SKM-1 (cell line): ENCODE data around the gene TBC1D1.
A peak's percentile ranks its signal among the peaks of the same experiment; 100 is the strongest.
"Not testable (repeated sequence)": the region's sequence is repeated elsewhere in the genome, so short reads cannot be mapped to it uniquely, and the experiment has no call there.

Experiments
- DNase-seq: peaks from one replicate; lab custom pipeline; 2025; ENCODE audit not compliant: unreplicated experiment; lab: John Stamatoyannopoulos, UW

TBC1D1 gene

GRCh38 chr4:38009949-38010348 is 119.1 kb downstream of the TBC1D1 start:
- no peak for DNase-seq

GRCh38 chr4:38011511-38012162 is 120.8 kb downstream of the TBC1D1 start:
- DNase-seq, result no peak

- no peak for DNase-seq
Measured at GRCh38 chr4:38013461-38014366, 122.8 kb downstream of the TBC1D1 start.

DNA sequence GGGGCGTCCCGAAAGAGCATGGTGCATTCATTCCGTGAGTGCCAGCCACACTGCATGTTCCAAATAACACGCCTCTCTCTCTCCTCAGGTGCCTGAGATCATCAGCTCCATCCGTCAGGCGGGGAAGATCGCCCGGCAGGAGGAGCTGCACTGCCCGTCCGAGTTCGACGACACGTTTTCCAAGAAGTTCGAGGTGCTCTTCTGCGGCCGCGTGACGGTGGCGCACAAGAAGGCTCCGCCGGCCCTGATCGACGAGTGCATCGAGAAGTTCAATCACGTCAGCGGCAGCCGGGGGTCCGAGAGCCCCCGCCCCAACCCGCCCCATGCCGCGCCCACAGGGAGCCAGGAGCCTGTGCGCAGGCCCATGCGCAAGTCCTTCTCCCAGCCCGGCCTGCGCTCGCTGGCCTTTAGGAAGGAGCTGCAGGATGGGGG is 123.6 kb downstream of the TBC1D1 start:
- no peak for DNase-seq

- DNase-seq, result no peak
Measured at GRCh38 chr4:38015886-38016515, 125.1 kb downstream of the TBC1D1 start.

GRCh38 chr4:38016698-38017097 is 125.8 kb downstream of the TBC1D1 start:
- DNase-seq, result no peak

DNA sequence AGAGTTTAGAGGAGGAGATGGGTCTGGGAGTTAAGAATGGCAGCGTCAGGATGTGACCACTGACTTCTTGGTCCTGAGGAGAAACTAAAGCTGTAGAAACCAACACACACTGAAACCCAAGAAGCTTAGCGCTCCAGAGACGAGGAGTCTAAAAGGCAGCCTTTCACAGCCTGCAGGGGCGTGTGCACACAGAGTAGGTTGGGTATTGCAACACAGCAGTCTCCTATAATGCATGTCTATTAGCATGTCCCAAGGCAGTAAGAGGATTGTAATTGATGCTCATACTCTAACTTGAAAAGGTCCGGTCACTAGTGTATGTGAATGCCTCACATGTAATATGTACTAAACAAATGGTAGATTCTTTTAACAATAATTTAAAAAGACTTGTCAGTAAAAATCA is 126.7 kb downstream of the TBC1D1 start:
- no peak for DNase-seq

DNA sequence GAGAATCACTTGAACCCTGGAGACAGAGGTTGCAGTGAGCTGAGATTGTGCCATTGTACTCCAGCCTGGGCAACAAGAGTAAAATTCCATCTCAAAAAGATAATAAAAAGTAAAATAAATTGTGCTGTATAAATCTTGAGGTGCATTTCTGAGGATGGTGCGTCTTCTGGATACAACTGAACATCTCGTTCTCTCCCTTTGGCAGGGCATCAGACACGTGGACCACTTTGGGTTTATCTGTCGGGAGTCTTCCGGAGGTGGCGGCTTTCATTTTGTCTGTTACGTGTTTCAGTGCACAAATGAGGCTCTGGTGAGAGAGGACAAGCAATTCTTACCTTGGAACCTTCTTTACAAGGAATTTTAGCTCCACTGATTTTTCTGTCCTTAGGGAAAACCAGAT is 129.5 kb downstream of the TBC1D1 start:
- DNase-seq, result no peak

- DNase-seq, result not testable (repeated sequence)
Measured at GRCh38 chr4:38020961-38021360, 130.1 kb downstream of the TBC1D1 start.

DNA sequence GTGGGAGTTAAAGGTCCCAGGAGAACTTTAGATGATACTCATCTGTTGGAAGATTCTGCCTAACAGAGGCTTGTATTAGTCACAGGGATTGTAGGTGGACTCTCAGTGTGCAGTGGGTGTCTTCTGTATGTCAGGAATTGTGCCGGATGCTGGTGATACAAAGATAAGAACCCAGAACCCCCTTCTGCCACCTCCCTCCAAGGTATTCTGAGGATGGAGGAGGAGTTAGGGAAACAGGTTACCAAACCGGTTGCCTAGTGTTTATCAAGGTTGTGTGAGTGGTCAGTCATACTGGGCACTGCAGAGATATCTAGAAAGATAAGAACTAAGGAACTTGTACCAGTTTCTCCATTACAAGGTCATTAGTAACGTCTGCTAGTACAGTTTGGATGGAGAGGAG is 130.9 kb downstream of the TBC1D1 start:
- no peak for DNase-seq

DNA sequence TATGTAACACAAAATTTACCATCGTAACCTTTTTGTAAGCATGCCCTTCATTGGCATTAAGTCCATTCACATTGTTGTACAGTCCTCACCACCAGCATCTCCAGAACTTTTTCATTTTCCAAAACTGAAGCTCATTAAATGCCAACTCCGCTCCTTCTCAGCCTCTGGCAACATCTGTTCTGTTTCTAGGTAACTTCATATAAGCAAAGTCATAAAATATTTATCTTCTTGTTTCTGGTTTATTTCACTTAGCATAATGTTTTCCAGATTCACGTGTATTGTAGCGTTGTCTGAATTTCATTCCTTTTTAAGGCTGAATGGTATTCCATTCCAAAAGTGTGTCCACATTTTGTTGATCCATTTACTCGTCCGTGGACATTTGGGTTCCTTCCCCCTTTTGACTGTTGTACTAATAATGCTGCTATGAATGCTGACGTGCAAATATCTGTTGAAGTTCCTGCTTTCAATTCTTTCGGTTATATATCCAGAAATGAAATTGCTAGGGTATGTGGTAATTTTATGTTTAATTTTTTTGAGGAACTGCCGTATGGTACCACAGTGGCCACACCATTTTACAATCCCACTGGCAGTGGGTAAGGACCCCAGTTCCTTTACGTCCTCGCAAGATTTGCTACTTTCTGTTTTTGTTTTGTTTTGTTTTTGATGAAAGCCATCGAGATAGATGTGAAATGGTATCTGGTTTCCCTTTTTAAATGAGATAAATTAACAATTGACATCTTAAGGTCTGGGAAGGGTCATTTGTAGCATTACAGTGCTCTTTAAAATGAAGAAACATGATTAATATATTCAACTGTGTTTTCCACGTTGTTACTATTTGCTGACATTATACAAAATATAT is 132.7 kb downstream of the TBC1D1 start:
- no peak for DNase-seq

- DNase-seq, result no peak
Measured at GRCh38 chr4:38024206-38024509, 133.3 kb downstream of the TBC1D1 start.

DNA sequence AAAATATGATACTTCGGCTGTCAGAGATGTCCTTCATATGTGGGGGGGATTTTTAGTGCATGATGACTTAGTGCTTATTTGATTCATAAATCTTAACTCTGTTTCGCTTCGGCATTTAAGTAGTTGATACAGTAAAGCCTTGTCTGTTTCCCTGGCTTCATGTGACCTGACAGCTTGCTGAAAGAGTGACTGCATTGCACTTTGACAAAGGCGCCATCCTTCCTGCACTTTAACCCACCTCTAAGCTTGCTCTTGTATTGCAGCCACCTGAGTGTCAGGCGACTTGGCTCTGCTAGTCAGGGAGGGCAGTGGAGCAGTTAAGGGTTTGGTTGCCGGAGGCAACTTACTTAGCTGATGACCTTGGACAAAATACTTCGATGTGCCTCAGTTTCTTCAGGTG is 134.8 kb downstream of the TBC1D1 start:
- no peak for DNase-seq

GRCh38 chr4:38026158-38026740 is 135.4 kb downstream of the TBC1D1 start:
- DNase-seq, result no peak

DNA sequence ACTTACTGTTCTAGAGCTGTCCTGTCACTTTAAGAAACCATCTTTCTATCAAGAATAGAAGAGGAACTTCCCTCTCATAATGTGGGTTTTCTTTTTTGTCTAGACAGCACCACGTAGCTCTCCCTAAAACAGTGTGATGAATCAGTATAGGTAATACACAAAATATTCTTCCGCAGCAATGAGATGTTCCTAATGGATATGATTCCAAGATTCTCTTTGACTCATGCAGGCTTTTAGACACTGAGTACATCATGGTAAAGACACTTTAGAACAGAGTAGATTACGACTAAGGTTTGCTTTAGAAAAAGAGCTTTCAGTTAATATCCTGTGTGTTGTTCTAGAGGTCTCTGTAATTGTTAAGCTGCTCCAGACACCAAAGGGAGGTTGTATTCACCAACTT is 139.1 kb downstream of the TBC1D1 start:
- DNase-seq, result no peak

DNA sequence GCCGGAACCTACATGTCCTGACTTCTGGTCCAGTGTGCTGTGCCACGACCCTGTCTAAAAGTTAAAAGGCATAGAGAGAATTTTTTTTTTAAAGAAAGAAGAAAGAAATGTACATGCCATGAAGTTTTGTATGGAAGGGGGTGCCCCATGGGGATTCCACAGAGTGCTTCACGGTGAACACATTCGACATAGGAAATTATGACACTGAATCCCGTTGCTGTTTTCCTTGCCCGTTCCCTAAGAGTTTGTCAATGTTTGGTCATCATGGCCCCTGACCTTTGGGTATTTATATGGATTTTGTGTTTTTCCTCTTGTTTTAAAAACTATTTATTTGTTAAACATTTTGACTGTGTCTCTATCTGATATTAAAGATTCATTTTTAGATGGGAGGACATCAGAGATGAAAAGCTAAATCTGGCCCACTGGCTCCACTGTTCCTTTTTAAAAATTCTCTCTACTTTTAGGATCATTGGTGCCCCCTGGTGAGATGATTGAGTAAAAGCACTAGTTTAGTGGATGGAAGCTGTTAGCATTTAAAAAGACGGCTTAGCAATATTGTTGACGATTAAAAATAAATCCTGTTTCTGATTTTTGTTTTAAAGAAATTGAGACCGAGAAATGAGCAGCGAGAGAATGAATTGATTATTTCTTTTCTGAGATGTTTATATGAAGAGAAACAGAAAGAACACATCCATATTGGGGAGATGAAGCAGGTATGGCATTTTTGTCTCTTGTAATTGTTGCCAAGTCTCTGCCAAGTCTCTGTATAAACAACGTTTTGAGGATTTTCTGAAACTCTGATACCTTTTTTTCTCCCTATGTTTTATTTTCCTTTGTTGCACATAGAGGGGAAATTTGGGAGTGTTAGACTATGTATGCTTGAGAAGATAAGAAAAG is 144.3 kb downstream of the TBC1D1 start:
- peak; percentile 59 for DNase-seq

GRCh38 chr4:38036548-38036947 is 145.7 kb downstream of the TBC1D1 start:
- DNase-seq, result no peak

DNA sequence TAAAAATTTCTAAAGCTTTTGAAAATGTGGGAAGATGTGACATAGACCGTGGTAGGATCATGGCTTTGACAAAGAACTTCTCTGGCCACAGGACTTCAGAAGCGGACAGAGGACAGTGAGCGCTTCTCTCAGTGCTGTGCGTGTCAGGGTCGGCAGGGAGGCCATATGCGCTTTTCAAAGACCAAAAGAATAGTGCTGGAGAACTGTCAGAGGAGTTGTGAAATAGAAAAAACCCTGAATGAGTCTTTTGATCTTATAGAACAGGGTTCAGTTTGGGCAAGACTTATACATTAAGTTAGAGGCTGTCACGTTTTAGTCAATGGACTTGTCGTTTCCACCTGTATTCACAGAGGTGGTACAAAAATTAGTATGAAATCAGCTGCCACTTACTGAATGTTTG is 146.7 kb downstream of the TBC1D1 start:
- no peak for DNase-seq

DNA sequence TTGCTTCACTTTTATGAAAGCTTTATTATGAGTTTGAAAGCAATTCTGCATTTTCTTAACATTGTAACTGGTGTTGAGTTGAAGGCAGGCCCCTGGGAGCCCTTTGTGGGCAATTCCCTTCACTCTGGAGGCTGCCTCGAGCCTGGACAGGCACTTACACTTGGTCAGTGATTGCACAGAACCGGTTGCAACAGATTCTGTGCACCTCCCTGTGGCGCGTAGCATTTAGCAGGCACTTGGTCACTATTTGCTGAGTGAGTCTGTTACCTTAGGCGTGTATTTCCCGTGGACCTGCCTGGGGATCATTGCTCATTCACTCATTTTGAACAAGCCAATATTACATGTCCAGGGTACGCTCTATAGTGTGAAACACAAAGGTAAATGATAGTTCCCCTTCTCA is 149.7 kb downstream of the TBC1D1 start:
- no peak for DNase-seq

DNA sequence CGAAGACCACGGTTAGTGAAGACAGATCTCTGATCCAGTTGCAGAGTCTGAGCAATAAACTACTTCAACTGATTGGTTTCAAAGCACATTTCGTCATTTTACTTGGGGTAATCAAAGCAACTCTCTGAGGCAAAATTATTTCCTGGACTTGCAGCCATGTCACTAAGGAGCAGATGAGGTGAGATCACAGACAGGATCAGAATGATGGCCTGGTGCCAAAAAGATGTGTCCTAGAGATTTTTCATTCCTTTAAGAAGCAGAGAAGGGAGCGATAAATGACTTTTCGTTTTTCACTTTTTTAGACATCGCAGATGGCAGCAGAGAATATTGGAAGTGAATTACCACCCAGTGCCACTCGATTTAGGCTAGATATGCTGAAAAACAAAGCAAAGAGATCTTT is 153.2 kb downstream of the TBC1D1 start:
- no peak for DNase-seq
